Measurements from ENCODE around the gene SMARCA4. TPM values are rescaled to one million over a fixed set of nuclear protein-coding genes. Genes with fewer than 3 reads are reported as not detected.

SMARCA4 gene
- total and polyA plus RNA-seq, 7 experiments from 2014 or later: 11.8 to 126 (median 102) TPM

GRCh38 chr19:11111771-11112144 is 150.9 kb downstream of the SMARCA4 start:
- intact Hi-C loops (cut with micrococcal nuclease): no loop called here
- peaks cover 0 to 6% (median 0%) of the 10 kb centered on the region in 7 donors for H3K4me1 Mint-ChIP-seq
- DNase-seq: no peak
- H3K27ac Mint-ChIP-seq: no peak overlapping the region
- H3K27ac ChIP-seq (ENCODE audit: low read depth, low read length): no peak overlapping the region
- H3K4me3 Mint-ChIP-seq: no peak overlapping the region
- H3K9me3 ChIP-seq (ENCODE audit: control insufficient read depth in 2 of 3, low read length in 3 of 3): no peaks in the 10 kb centered on the region
- peaks cover 0 to 89% (median 0%) of the 10 kb centered on the region in 3 experiments for H3K36me3 ChIP-seq (ENCODE audit: control insufficient read depth in 2 of 3, insufficient read depth in 3 of 3, low read length in 3 of 3)
- no peaks in the 10 kb centered on the region for H3K27me3 Mint-ChIP-seq
- POLR2A ChIA-PET: interaction anchor here (0.6 kb wide), 1 partner anchor 13 kb away, joined by 3 read pairs; no protein-coding TSS in a partner anchor
- no peak for ATAC-seq
- H3K4me3 ChIP-seq (ENCODE audit: low read length): no peak overlapping the region
- peaks cover 5 to 36% (median 14%) of the 10 kb centered on the region in 5 donors for H3K36me3 Mint-ChIP-seq
- H3K27me3 ChIP-seq (ENCODE audit: control insufficient read depth in 2 of 2, insufficient read depth in 2 of 2, low read length in 2 of 2): no peaks in the 10 kb centered on the region
- CTCF ChIA-PET: interaction anchor here (0.6 to 1.1 kb wide), 3 partner anchors 14 to 76 kb away, joined by 4 to 6 read pairs (median 5); no protein-coding TSS in a partner anchor
- H3K4me1 ChIP-seq (ENCODE audit: control insufficient read depth in 2 of 2, insufficient read depth in 2 of 2, low read length in 2 of 2): no peaks in the 10 kb centered on the region
- no peaks in the 10 kb centered on the region for H3K9me3 Mint-ChIP-seq

Other genes with a start within 250 kb of the SMARCA4 start
- gene DNM2, start 243.0 kb upstream of the SMARCA4 start, total RNA-seq: 100 to 1,000 TPM; 238 to 340 (median 269) TPM
- gene DNM2, start 243.0 kb upstream of the SMARCA4 start, polyA plus RNA-seq: 100 to 1,000 TPM in 1 of 2 donors, 10 to 100 TPM in 1; 49.1 to 111 TPM
- 10 to 100 TPM in 2 of 5 experiments, 1 to 10 TPM in 3; 7.6 to 12.8 (median 9.9) TPM for gene TMED1, start 124.8 kb upstream of the SMARCA4 start, total RNA-seq
- gene TMED1, start 124.8 kb upstream of the SMARCA4 start, polyA plus RNA-seq: 10 to 100 TPM; 19.0 to 21.7 TPM
- gene C19orf38, start 112.6 kb upstream of the SMARCA4 start, total RNA-seq: 10 to 100 TPM in 1 of 5 experiments, 1 to 10 TPM in 4; 2.5 to 50.5 (median 3.5) TPM
- gene C19orf38, start 112.6 kb upstream of the SMARCA4 start, polyA plus RNA-seq: 1 to 10 TPM; 1.4 to 2.8 TPM
- gene CARM1, start 89.5 kb upstream of the SMARCA4 start, total RNA-seq: 10 to 100 TPM; 21.3 to 43.1 (median 27.2) TPM
- gene CARM1, start 89.5 kb upstream of the SMARCA4 start, polyA plus RNA-seq: under 1 TPM; 0.69 to 0.94 TPM
- gene YIPF2, start 32.4 kb upstream of the SMARCA4 start, total RNA-seq: 10 to 100 TPM; 20.5 to 27.9 (median 26.2) TPM
- 10 to 100 TPM; 11.7 to 12.9 TPM for gene YIPF2, start 32.4 kb upstream of the SMARCA4 start, polyA plus RNA-seq
- gene TIMM29, start 32.2 kb upstream of the SMARCA4 start, total RNA-seq: 10 to 100 TPM; 15.8 to 33.4 (median 24.7) TPM
- gene TIMM29, start 32.2 kb upstream of the SMARCA4 start, polyA plus RNA-seq: 10 to 100 TPM; 27.1 to 47.5 TPM
- gene LDLR, start 128.4 kb downstream of the SMARCA4 start, total RNA-seq: 10 to 100 TPM; 29.1 to 90.3 (median 39.0) TPM
- gene LDLR, start 128.4 kb downstream of the SMARCA4 start, polyA plus RNA-seq: 1 to 10 TPM; 5.5 to 7.0 TPM
- 10 to 100 TPM in 1 of 5 experiments, 1 to 10 TPM in 2, under 1 TPM in 2; 0.56 to 45.4 (median 1.9) TPM for gene SPC24, start 194.8 kb downstream of the SMARCA4 start, total RNA-seq
- gene SPC24, start 194.8 kb downstream of the SMARCA4 start, polyA plus RNA-seq: under 1 TPM in 1 of 2 donors, not detected in 1; 0.33 TPM
- 1 to 10 TPM in 1 of 5 experiments, under 1 TPM in 4; 0.32 to 2.9 (median 0.53) TPM for gene KANK2, start 236.5 kb downstream of the SMARCA4 start, total RNA-seq
- gene KANK2, start 236.5 kb downstream of the SMARCA4 start, polyA plus RNA-seq: not detected

Measured in naive thymus-derived CD4-positive, alpha-beta T cell (primary cell).